ENCODE data around the gene SEL1L3.
"Not testable (repeated sequence)": the region's sequence is repeated elsewhere in the genome, so short reads cannot be mapped to it uniquely, and the experiment has no call there.

Gene SEL1L3

GRCh38 chr4:25879587-25879986 is 16.8 kb upstream of the SEL1L3 start:
- DNase-seq (ENCODE audit: low read depth), result no peak

- no peak for DNase-seq (ENCODE audit: low read depth)
Measured at GRCh38 chr4:25879091-25879584, 16.4 kb upstream of the SEL1L3 start.

GRCh38 chr4:25878676-25879075 is 15.9 kb upstream of the SEL1L3 start:
- DNase-seq (ENCODE audit: low read depth), result no peak

- DNase-seq (ENCODE audit: low read depth), result no peak
Measured at GRCh38 chr4:25875281-25875745, 12.5 kb upstream of the SEL1L3 start.

- no peak for DNase-seq (ENCODE audit: low read depth)
Measured at GRCh38 chr4:25874655-25875054, 11.9 kb upstream of the SEL1L3 start.

GRCh38 chr4:25873632-25874129 is 10.9 kb upstream of the SEL1L3 start:
- DNase-seq (ENCODE audit: low read depth), result no peak

- no peak for DNase-seq (ENCODE audit: low read depth)
Measured at GRCh38 chr4:25872851-25873631, 10.3 kb upstream of the SEL1L3 start.

GRCh38 chr4:25870081-25870480 is 7.3 kb upstream of the SEL1L3 start:
- no peak for DNase-seq (ENCODE audit: low read depth)

- DNase-seq (ENCODE audit: low read depth), result no peak
Measured at GRCh38 chr4:25867781-25868294, 5.0 kb upstream of the SEL1L3 start.

GRCh38 chr4:25866401-25866800 is 3.6 kb upstream of the SEL1L3 start:
- DNase-seq (ENCODE audit: low read depth), result not testable (repeated sequence)

- DNase-seq (ENCODE audit: low read depth), result no peak
Measured at GRCh38 chr4:25865586-25865985, 2.8 kb upstream of the SEL1L3 start.

GRCh38 chr4:25863831-25864418 is 1.1 kb upstream of the SEL1L3 start:
- no peak for DNase-seq (ENCODE audit: low read depth)

GRCh38 chr4:25863347-25863784 is 578 bp upstream of the SEL1L3 start:
- no peak for DNase-seq (ENCODE audit: low read depth)

GRCh38 chr4:25861951-25862410 is 807 bp downstream of the SEL1L3 start:
- peak; percentile 38 for DNase-seq (ENCODE audit: low read depth)

- DNase-seq (ENCODE audit: low read depth), result peak; percentile 60
Measured at GRCh38 chr4:25861280-25861950, 1.4 kb downstream of the SEL1L3 start.

- DNase-seq (ENCODE audit: low read depth), result peak; percentile 65
Measured at GRCh38 chr4:25860586-25861279, 2.1 kb downstream of the SEL1L3 start.

- DNase-seq (ENCODE audit: low read depth), result peak; percentile 20
Measured at GRCh38 chr4:25859429-25860148, 3.2 kb downstream of the SEL1L3 start.

- no peak for DNase-seq (ENCODE audit: low read depth)
Measured at GRCh38 chr4:25857851-25858400, 4.9 kb downstream of the SEL1L3 start.

- no peak for DNase-seq (ENCODE audit: low read depth)
Measured at GRCh38 chr4:25857403-25857802, 5.4 kb downstream of the SEL1L3 start.

- DNase-seq (ENCODE audit: low read depth), result peak; percentile 49
Measured at GRCh38 chr4:25856756-25857155, 6.0 kb downstream of the SEL1L3 start.

- DNase-seq (ENCODE audit: low read depth), result no peak
Measured at GRCh38 chr4:25852103-25852502, 10.7 kb downstream of the SEL1L3 start.
